Gastroesophageal sphincter (tissue), 3 donors: ENCODE measurements around the gene CNTLN.
"Not testable (repeated sequence)": the region's sequence is repeated elsewhere in the genome, so short reads cannot be mapped to it uniquely, and the experiment has no call there.

Experiments
- CTCF ChIP-seq, 4 experiments: fragments of 200-600 bp in 2 of 4; fragments of 450-650 bp in 2 of 4; sonication (generic) in 1 of 4; IDR thresholded peaks; one replicate each; pipeline ENCODE4 v1.5.1; 2017 to 2019; ENCODE audit warnings: antibody characterized with exemption in 4 of 4, mild to moderate bottlenecking in 2 of 4, moderate library complexity in 2 of 4
- POLR2A ChIP-seq, 2 donors: fragments of 450-650 bp; IDR thresholded peaks; one replicate each; pipeline ENCODE4 v1.6.1; 2017; ENCODE audit warnings: antibody characterized with exemption in 2 of 2, mild to moderate bottlenecking in 2 of 2, moderate library complexity in 1 of 2
- POLR2AphosphoS5 ChIP-seq: sonication (generic); formaldehyde crosslinking; IDR thresholded peaks from one replicate; pipeline ENCODE4 v1.6.1; 2017; ENCODE audit warnings: antibody characterized with exemption

DNA sequence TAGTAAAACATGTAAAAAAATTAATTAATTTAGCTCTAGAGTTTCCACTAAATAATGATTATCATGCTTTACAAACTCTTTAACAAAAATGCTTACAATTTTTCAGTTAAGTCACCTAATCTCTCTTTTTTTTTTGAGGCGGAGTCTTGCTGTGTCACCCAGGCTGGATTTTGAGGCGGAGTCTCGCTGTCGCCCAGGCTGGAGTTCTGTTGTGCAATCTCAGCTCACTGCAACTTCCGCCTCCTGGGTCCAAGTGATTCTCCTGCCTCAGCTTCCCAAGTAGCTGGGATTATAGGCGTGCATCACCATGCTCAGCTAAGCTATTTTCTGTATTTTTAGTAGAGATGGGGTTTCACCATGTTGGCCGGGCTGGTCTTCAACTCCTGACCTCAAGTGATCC lies 391.9 kb downstream of the CNTLN start:
- TF ChIP-seq CTCF (IDR thresholded peaks at IDR 0.05); POLR2A (IDR thresholded peaks at IDR 0.05); POLR2AphosphoS5: not testable (repeated sequence)
